K562 (cell line): Measurements from ENCODE around the gene TMEM234. TPM values are rescaled to one million over a fixed set of nuclear protein-coding genes. Genes with fewer than 3 reads are reported as not detected.

Experiments used
- ARID2 ChIP-seq: fragments of 450-650 bp; IDR thresholded peaks from 2 replicates; pipeline ENCODE4 v1.6.1; 2017; ENCODE audit warnings: antibody characterized with exemption, mild to moderate bottlenecking
- CC2D1A ChIP-seq: fragments of 450-650 bp; IDR thresholded peaks from 2 replicates; pipeline ENCODE4 v1.6.1; 2017; ENCODE audit warnings: mild to moderate bottlenecking
- CEBPB ChIP-seq: fragments of 450-650 bp; IDR thresholded peaks from 2 replicates; pipeline ENCODE4 v1.6.1; 2016; ENCODE audit warnings: missing genetic modification characterization, missing compliant biosample characterization
- EHMT2 ChIP-seq: fragments of 450-650 bp; IDR thresholded peaks from 2 replicates; pipeline ENCODE4 v1.6.1; 2018; ENCODE audit warnings: antibody characterized with exemption
- GTF2B ChIP-seq: IDR thresholded peaks from 2 replicates; pipeline ENCODE4 v1.6.1; 2011; ENCODE audit not compliant: insufficient read length; ENCODE audit errors: extremely low read depth
- HNRNPL ChIP-seq: fragments of 200-400 bp; formaldehyde crosslinking; IDR thresholded peaks from 2 replicates; pipeline ENCODE4 v1.6.1; 2017; ENCODE audit warnings: low read depth, mild to moderate bottlenecking, low read length
- IRF1 ChIP-seq: sonication (generic); formaldehyde crosslinking; IDR thresholded peaks from 2 replicates; pipeline ENCODE4 v1.8.0; 2022; ENCODE audit warnings: missing genetic modification reagents, mild to moderate bottlenecking, borderline replicate concordance
- MNT ChIP-seq, 2 experiments: fragments of 450-650 bp; conservative IDR thresholded peaks; 2 replicates each; pipeline ENCODE4 v1.6.1; 2017; ENCODE audit warnings: mild to moderate bottlenecking in 2 of 2, moderate library complexity in 2 of 2
- REST ChIP-seq, 2 experiments: fragments of 450-650 bp; formaldehyde crosslinking in 1 of 2; IDR thresholded peaks; 2 replicates each; pipeline versions ENCODE4 v1.4.0 to v1.6.1; 2014 to 2020; ENCODE audit warnings: mild to moderate bottlenecking in 2 of 2, borderline replicate concordance in 1 of 2, low read depth in 1 of 2
- SMAD2 ChIP-seq: fragments of 150-350 bp; IDR thresholded peaks from 2 replicates; pipeline ENCODE4 v1.6.1; 2014; ENCODE audit warnings: low read depth, mild to moderate bottlenecking, low read length
- TBP ChIP-seq: optimal IDR thresholded peaks from 2 replicates; pipeline ENCODE3; 2011; ENCODE audit warnings: low read depth, low read length, improper control_type of control experiment
- ZBTB7A ChIP-seq: IDR thresholded peaks from 2 replicates; pipeline ENCODE4 v1.6.1; 2011; ENCODE audit warnings: low read depth, mild to moderate bottlenecking, low read length, moderate library complexity, borderline replicate concordance; ENCODE audit not compliant: control insufficient read depth
- ZNF140 ChIP-seq: fragments of 250-450 bp; sonication (Bioruptor Pico); IDR thresholded peaks from 2 replicates; pipeline ENCODE4 v1.8.0; 2021; ENCODE audit warnings: moderate library complexity, mild to moderate bottlenecking, inconsistent platforms
- ZNF274 ChIP-seq: IDR thresholded peaks from 2 replicates; pipeline ENCODE4 v1.6.1; 2011; ENCODE audit warnings: low read depth, mild to moderate bottlenecking, low read length, moderate library complexity, borderline replicate concordance
- ZNF449 ChIP-seq: fragments of 250-450 bp; sonication (Bioruptor Pico); IDR thresholded peaks from 2 replicates; pipeline ENCODE4 v1.8.0; 2022; ENCODE audit warnings: moderate library complexity, mild to moderate bottlenecking, inconsistent platforms
- polyA plus RNA-seq, 8 experiments: library from polyadenylated mRNA; depleted of rRNA in 4 of 8; stranded (reverse) in 5 of 8; unstranded in 3 of 8; fragments of >200 nt; fragmentation: Nextera tagmentation in 2 of 8; fragmentation: Illumina TruSeq in 1 of 8; extraction: Ambion mirVana in 2 of 8; extraction: Trizol in 1 of 8; gene quantifications; 2 replicates each; pipeline versions ENCODE4 v1.2.1 to v1.2.3, GENCODE V29; 2011 to 2014; ENCODE audit warnings: inconsistent platforms in 1 of 8, missing spikeins in 1 of 8
- total RNA-seq, 7 experiments: library from RNA; depleted of rRNA in 6 of 7; stranded (reverse); fragments of >200 nt in 6 of 7; fragmentation: Illumina TruSeq in 2 of 7; extraction: Trizol in 2 of 7; gene quantifications; 2 replicates each; pipeline versions ENCODE4 v1.2.1 to v1.2.3, GENCODE V29; 2011 to 2021; ENCODE audit warnings: low replicate concordance in 1 of 7

The TMEM234 gene
- total and polyA plus RNA-seq, 9 of the 15 experiments (the other 6 are each of a cell fraction or from before 2014, with no cell fraction given): 5.0 to 12.9 (median 7.6) TPM

- TF ChIP-seq CC2D1A (no peak), HNRNPL (no peak), ZNF449 (CRISPR knock-in tag) (0 out of 2 replicates have a peak, but pooled peaks have one; percentile 59), CEBPB (tag) (no peak), EHMT2 (no peak), TBP (no peak), SMAD2 (no peak), IRF1 (CRISPR knock-in tag) (no peak), ZBTB7A (no peak), ARID2 (no peak), MNT (conservative IDR thresholded peaks at IDR 0.05) (no peak), ZNF274 (no peak), GTF2B (no peak), REST (IDR thresholded peaks at IDR 0.05; ENCODE audit: borderline replicate concordance) (no peak), REST (CRISPR knock-in tag; IDR thresholded peaks at IDR 0.05; ENCODE audit: low read depth) (no peak), ZNF140 (CRISPR knock-in tag) (peak; percentile 60; the same call in 1 of the 2 replicates)
Observed at GRCh38 chr1:32179193-32179442, 43.0 kb downstream of the TMEM234 start (continued).
